Breast epithelium (tissue), 3 donors: ENCODE results near the gene MGARP.

ENCODE experiments used
- POLR2A ChIP-seq: fragments of 450-650 bp; IDR thresholded peaks from one replicate; pipeline ENCODE4 v1.6.1; 2016; ENCODE audit warnings: antibody characterized with exemption, mild to moderate bottlenecking, moderate library complexity
- TF ChIP-seq, protein P1 (sequence below), 3 donors: fragments of 450-650 bp; IDR thresholded peaks; one replicate each; pipeline ENCODE4 v1.5.1; 2016 to 2017; ENCODE audit warnings: antibody characterized with exemption in 3 of 3, mild to moderate bottlenecking in 3 of 3, moderate library complexity in 3 of 3

DNA sequence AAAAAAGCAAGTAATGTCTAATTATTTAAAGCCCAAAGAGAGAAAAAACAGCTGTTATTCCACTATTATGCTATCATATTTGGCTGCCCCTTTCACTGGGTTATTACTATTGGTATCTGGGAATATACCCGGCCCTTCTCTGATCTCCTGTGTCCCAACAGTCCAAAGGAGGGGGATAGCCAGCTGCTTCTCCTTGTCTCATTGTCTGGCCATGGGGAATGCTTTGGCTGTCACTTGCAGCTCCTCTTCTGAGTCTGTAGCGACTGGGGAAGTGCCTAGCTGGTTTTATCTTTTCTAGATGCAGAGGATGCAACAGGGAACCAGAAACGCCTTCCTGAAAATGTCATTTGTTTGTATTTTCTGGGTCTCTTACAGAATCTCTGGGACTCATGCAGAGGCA is 33.9 kb downstream of the MGARP start:
- TF ChIP-seq, protein P1, sequence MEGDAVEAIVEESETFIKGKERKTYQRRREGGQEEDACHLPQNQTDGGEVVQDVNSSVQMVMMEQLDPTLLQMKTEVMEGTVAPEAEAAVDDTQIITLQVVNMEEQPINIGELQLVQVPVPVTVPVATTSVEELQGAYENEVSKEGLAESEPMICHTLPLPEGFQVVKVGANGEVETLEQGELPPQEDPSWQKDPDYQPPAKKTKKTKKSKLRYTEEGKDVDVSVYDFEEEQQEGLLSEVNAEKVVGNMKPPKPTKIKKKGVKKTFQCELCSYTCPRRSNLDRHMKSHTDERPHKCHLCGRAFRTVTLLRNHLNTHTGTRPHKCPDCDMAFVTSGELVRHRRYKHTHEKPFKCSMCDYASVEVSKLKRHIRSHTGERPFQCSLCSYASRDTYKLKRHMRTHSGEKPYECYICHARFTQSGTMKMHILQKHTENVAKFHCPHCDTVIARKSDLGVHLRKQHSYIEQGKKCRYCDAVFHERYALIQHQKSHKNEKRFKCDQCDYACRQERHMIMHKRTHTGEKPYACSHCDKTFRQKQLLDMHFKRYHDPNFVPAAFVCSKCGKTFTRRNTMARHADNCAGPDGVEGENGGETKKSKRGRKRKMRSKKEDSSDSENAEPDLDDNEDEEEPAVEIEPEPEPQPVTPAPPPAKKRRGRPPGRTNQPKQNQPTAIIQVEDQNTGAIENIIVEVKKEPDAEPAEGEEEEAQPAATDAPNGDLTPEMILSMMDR (IDR thresholded peaks at IDR 0.05) = no peak
- no peak for TF ChIP-seq POLR2A
